GM12878 (cell line): ENCODE measurements around the gene MPEG1.

Experiments
- ATF7 ChIP-seq: fragments of 450-650 bp; IDR thresholded peaks from 2 replicates; pipeline ENCODE4 v1.6.1; 2016; ENCODE audit warnings: low read depth, mild to moderate bottlenecking
- CEBPB ChIP-seq, 2 experiments: fragments of 150-350 bp in 1 of 2; IDR thresholded peaks; 2 replicates each; pipeline ENCODE4 v1.6.1; 2012 to 2014; ENCODE audit warnings: low read depth in 2 of 2, low read length in 2 of 2, borderline replicate concordance in 1 of 2, inconsistent platforms in 1 of 2
- EGR1 ChIP-seq, 2 experiments: IDR thresholded peaks; 1 replicate in 1 of 2; 2 replicates in 1 of 2; pipeline ENCODE4 v1.6.1; 2011 to 2012; ENCODE audit warnings: low read depth in 2 of 2, low read length in 2 of 2, borderline replicate concordance in 1 of 2, mild to moderate bottlenecking in 1 of 2, moderate library complexity in 1 of 2
- EP300 ChIP-seq, 2 experiments: fragments of 150-350 bp in 1 of 2; IDR thresholded peaks; 2 replicates each; pipeline ENCODE4 v1.6.1; 2011 to 2012; ENCODE audit warnings: low read depth in 2 of 2, low read length in 2 of 2, borderline replicate concordance in 1 of 2, improper control_type of control experiment in 1 of 2, inconsistent platforms in 1 of 2; ENCODE audit not compliant: control insufficient read depth in 1 of 2
- EZH2 ChIP-seq: IDR thresholded peaks from 2 replicates; pipeline ENCODE4 v1.6.1; 2012; ENCODE audit warnings: low read depth, mild to moderate bottlenecking, control low read depth, inconsistent platforms, low read length, borderline replicate concordance; ENCODE audit not compliant: control insufficient read depth
- MYC ChIP-seq: IDR thresholded peaks from 2 replicates; pipeline ENCODE4 v1.6.1; 2011; ENCODE audit warnings: mild to moderate bottlenecking, low read length, moderate library complexity, inconsistent platforms; ENCODE audit not compliant: insufficient read depth, insufficient replicate concordance, insufficient read length, severe bottlenecking
- POLR2A ChIP-seq: IDR thresholded peaks from 2 replicates; pipeline ENCODE4 v1.6.1; 2011; ENCODE audit warnings: low read depth, mild to moderate bottlenecking, low read length
- RFX5 ChIP-seq: IDR thresholded peaks from 2 replicates; pipeline ENCODE4 v1.6.1; 2011; ENCODE audit warnings: low read depth, low read length, improper control_type of control experiment
- TAF1 ChIP-seq: IDR thresholded peaks from 2 replicates; pipeline ENCODE4 v1.6.1; 2011; ENCODE audit warnings: mild to moderate bottlenecking, low read depth, low read length, borderline replicate concordance
- TF ChIP-seq, protein P1 (sequence below), 3 experiments: IDR thresholded peaks in 2 of 3; conservative IDR thresholded peaks in 1 of 3; 2 replicates each; pipeline ENCODE4 v1.5.1; 2011; ENCODE audit warnings: low read depth in 3 of 3, low read length in 3 of 3, mild to moderate bottlenecking in 3 of 3, control low read depth in 2 of 3, moderate library complexity in 2 of 3, inconsistent platforms in 1 of 3, mixed read lengths in 1 of 3; ENCODE audit not compliant: control insufficient read depth in 2 of 3, insufficient read depth in 1 of 3; ENCODE audit errors: extremely low read depth in 1 of 3
- TF ChIP-seq, protein P2 (sequence below): fragments of 450-650 bp; formaldehyde crosslinking; IDR thresholded peaks from 2 replicates; pipeline ENCODE4 v1.5.0; 2022; ENCODE audit warnings: mild to moderate bottlenecking, missing genetic modification characterization

DNA sequence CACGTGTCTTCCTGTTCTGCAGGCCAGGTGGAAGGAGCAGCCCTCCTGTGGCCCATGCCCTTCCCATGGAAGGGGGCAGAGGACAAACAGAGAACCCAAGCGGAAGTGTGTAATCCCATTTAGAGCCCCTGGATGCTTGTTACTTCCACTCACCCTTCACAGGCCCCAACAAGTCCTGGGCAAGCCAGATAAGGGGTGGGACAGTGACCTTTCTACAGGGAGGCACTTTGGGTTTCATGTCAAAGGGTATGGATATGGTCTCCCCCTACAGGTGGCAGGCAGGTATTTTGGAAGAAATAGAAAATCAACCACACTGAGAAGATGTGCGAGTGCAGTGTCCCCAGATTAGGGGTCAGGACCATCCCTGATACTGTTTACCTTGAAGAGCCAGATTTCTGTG is 11.4 kb downstream of the MPEG1 start:
- TF ChIP-seq TAF1 = no peak
- no peak for TF ChIP-seq MYC
- TF ChIP-seq, protein P1, sequence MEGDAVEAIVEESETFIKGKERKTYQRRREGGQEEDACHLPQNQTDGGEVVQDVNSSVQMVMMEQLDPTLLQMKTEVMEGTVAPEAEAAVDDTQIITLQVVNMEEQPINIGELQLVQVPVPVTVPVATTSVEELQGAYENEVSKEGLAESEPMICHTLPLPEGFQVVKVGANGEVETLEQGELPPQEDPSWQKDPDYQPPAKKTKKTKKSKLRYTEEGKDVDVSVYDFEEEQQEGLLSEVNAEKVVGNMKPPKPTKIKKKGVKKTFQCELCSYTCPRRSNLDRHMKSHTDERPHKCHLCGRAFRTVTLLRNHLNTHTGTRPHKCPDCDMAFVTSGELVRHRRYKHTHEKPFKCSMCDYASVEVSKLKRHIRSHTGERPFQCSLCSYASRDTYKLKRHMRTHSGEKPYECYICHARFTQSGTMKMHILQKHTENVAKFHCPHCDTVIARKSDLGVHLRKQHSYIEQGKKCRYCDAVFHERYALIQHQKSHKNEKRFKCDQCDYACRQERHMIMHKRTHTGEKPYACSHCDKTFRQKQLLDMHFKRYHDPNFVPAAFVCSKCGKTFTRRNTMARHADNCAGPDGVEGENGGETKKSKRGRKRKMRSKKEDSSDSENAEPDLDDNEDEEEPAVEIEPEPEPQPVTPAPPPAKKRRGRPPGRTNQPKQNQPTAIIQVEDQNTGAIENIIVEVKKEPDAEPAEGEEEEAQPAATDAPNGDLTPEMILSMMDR (IDR thresholded peaks at IDR 0.05 in 2 of 3, conservative IDR thresholded peaks at IDR 0.05 in 1 of 3; ENCODE audit: control insufficient read depth in 2 of 3, extremely low read depth in 1 of 3, insufficient read depth in 1 of 3, low read depth in 3 of 3, low read length in 3 of 3) = peak; percentile 35 to 51 (median 42); a peak in 4 of 6 replicates
- no peak for TF ChIP-seq EP300 (IDR thresholded peaks at IDR 0.05; ENCODE audit: borderline replicate concordance in 1 of 2, control insufficient read depth in 1 of 2, low read depth in 2 of 2, low read length in 2 of 2)
- no peak for TF ChIP-seq ATF7
- TF ChIP-seq POLR2A = no peak
- TF ChIP-seq, protein P2, sequence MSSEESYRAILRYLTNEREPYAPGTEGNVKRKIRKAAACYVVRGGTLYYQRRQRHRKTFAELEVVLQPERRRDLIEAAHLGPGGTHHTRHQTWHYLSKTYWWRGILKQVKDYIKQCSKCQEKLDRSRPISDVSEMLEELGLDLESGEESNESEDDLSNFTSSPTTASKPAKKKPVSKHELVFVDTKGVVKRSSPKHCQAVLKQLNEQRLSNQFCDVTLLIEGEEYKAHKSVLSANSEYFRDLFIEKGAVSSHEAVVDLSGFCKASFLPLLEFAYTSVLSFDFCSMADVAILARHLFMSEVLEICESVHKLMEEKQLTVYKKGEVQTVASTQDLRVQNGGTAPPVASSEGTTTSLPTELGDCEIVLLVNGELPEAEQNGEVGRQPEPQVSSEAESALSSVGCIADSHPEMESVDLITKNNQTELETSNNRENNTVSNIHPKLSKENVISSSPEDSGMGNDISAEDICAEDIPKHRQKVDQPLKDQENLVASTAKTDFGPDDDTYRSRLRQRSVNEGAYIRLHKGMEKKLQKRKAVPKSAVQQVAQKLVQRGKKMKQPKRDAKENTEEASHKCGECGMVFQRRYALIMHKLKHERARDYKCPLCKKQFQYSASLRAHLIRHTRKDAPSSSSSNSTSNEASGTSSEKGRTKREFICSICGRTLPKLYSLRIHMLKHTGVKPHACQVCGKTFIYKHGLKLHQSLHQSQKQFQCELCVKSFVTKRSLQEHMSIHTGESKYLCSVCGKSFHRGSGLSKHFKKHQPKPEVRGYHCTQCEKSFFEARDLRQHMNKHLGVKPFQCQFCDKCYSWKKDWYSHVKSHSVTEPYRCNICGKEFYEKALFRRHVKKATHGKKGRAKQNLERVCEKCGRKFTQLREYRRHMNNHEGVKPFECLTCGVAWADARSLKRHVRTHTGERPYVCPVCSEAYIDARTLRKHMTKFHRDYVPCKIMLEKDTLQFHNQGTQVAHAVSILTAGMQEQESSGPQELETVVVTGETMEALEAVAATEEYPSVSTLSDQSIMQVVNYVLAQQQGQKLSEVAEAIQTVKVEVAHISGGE (CRISPR knock-in tag) = no peak
- no peak for TF ChIP-seq CEBPB (IDR thresholded peaks at IDR 0.05; ENCODE audit: borderline replicate concordance in 1 of 2, low read depth in 2 of 2, low read length in 2 of 2)
- TF ChIP-seq RFX5 = no peak
- TF ChIP-seq EGR1 (IDR thresholded peaks at IDR 0.05; ENCODE audit: borderline replicate concordance in 1 of 2, low read depth in 2 of 2, low read length in 2 of 2) = no peak
- TF ChIP-seq EZH2 = no peak
